ENCODE results near the gene CTCFL. TPM values are rescaled to one million over a fixed set of nuclear protein-coding genes. Genes with fewer than 3 reads are reported as not detected.

CTCFL gene
- total and polyA plus RNA-seq, 4 donors = 0.05 to 0.08 (median 0.08) TPM; not detected in 1

GRCh38 chr20:57530327-57530981 lies 5.5 kb upstream of the CTCFL start:
- Histone ChIP-seq H3K9ac (ENCODE audit: low read depth in 1 of 2, low read length in 2 of 2) (no peak overlapping the region), H3K36me3 (ENCODE audit: control insufficient read depth in 4 of 4, insufficient read depth in 3 of 4, low read depth in 1 of 4, low read length in 3 of 4) (no peaks in the 10 kb centered on the region), H3K27ac (ENCODE audit: low read depth in 1 of 2, low read length in 2 of 2) (no peak overlapping the region), H3K9me3 (ENCODE audit: control insufficient read depth in 4 of 4, low read length in 3 of 4) (no peaks in the 10 kb centered on the region), H3K4me1 (ENCODE audit: control insufficient read depth in 4 of 4, insufficient read depth in 4 of 4, low read length in 3 of 4) (peaks cover 10 to 41% (median 29%) of the 10 kb centered on the region in 4 donors), H3K27me3 (ENCODE audit: control insufficient read depth in 4 of 4, insufficient read depth in 4 of 4, low read length in 3 of 4) (no peaks in the 10 kb centered on the region), H3K4me3 (ENCODE audit: low read depth in 1 of 3, low read length in 3 of 3) (no peak overlapping the region)
- 86% methylated on average over 4 of the region's 4 CpGs for WGBS
- DNase-seq (ENCODE audit: low spot score) = no peak
- TF ChIP-seq, protein P1, sequence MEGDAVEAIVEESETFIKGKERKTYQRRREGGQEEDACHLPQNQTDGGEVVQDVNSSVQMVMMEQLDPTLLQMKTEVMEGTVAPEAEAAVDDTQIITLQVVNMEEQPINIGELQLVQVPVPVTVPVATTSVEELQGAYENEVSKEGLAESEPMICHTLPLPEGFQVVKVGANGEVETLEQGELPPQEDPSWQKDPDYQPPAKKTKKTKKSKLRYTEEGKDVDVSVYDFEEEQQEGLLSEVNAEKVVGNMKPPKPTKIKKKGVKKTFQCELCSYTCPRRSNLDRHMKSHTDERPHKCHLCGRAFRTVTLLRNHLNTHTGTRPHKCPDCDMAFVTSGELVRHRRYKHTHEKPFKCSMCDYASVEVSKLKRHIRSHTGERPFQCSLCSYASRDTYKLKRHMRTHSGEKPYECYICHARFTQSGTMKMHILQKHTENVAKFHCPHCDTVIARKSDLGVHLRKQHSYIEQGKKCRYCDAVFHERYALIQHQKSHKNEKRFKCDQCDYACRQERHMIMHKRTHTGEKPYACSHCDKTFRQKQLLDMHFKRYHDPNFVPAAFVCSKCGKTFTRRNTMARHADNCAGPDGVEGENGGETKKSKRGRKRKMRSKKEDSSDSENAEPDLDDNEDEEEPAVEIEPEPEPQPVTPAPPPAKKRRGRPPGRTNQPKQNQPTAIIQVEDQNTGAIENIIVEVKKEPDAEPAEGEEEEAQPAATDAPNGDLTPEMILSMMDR (IDR thresholded peaks at IDR 0.05; ENCODE audit: low read depth, low read length, missing input control) = no peak
- TF ChIP-seq EGR1 (IDR thresholded peaks at IDR 0.05; ENCODE audit: low read depth in 2 of 2) (no peak), GABPA (IDR thresholded peaks at IDR 0.05 in 1 of 2, conservative IDR thresholded peaks at IDR 0.05 in 1 of 2) (no peak), FOXA1 (IDR thresholded peaks at IDR 0.05) (no peak), ZBTB33 (IDR thresholded peaks at IDR 0.05) (no peak), NR2F2 (IDR thresholded peaks at IDR 0.05) (no peak), FOXA2 (IDR thresholded peaks at IDR 0.05) (no peak), SP1 (IDR thresholded peaks at IDR 0.05) (no peak), TAF1 (conservative IDR thresholded peaks at IDR 0.05) (no peak), RXRA (IDR thresholded peaks at IDR 0.05) (no peak), JUND (IDR thresholded peaks at IDR 0.05) (no peak)
- TF ChIP-seq, protein P2, sequence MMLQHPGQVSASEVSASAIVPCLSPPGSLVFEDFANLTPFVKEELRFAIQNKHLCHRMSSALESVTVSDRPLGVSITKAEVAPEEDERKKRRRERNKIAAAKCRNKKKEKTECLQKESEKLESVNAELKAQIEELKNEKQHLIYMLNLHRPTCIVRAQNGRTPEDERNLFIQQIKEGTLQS (IDR thresholded peaks at IDR 0.05) = no peak
- TF ChIP-seq, protein P3, sequence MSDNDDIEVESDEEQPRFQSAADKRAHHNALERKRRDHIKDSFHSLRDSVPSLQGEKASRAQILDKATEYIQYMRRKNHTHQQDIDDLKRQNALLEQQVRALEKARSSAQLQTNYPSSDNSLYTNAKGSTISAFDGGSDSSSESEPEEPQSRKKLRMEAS (IDR thresholded peaks at IDR 0.05) = no peak

- H3K9me3 ChIP-seq (ENCODE audit: control insufficient read depth in 4 of 4, low read length in 3 of 4) = no peaks in the 10 kb centered on the region
- no peak for TF ChIP-seq RAD21 (IDR thresholded peaks at IDR 0.05)
- TF ChIP-seq ZBTB33 (IDR thresholded peaks at IDR 0.05) = no peak
- TF ChIP-seq FOXA2 (IDR thresholded peaks at IDR 0.05) = no peak
- no peak overlapping the region for H3K4me3 ChIP-seq (ENCODE audit: low read depth in 1 of 3, low read length in 3 of 3)
- H3K27ac ChIP-seq (ENCODE audit: low read depth in 1 of 2, low read length in 2 of 2) = no peak overlapping the region
- H3K9ac ChIP-seq (ENCODE audit: low read depth in 1 of 2, low read length in 2 of 2) = no peak overlapping the region
- no peaks in the 10 kb centered on the region for H3K27me3 ChIP-seq (ENCODE audit: control insufficient read depth in 4 of 4, insufficient read depth in 4 of 4, low read length in 3 of 4)
- WGBS = 94% methylated on average over 3 of the region's 3 CpGs
- DNase-seq (ENCODE audit: low spot score) = no peak
- H3K36me3 ChIP-seq (ENCODE audit: control insufficient read depth in 4 of 4, insufficient read depth in 3 of 4, low read depth in 1 of 4, low read length in 3 of 4) = no peaks in the 10 kb centered on the region
- peaks cover 10 to 41% (median 29%) of the 10 kb centered on the region in 4 donors for H3K4me1 ChIP-seq (ENCODE audit: control insufficient read depth in 4 of 4, insufficient read depth in 4 of 4, low read length in 3 of 4)
Observed at GRCh38 chr20:57529810-57530209, 4.9 kb upstream of the CTCFL start.

All from liver (tissue), 9 donors.